Kidney (tissue), 14 donors: ENCODE measurements around the gene CPN2. TPM values are rescaled to one million over a fixed set of nuclear protein-coding genes. Genes with fewer than 3 reads are reported as not detected.

Experiments used
- DNase-seq, 5 donors: peaks; one replicate each; pipeline ENCODE4 v3.0.0-alpha.2; 2013 to 2020
- FAIRE-seq: peaks from 2 replicates; lab custom pipeline; 2012; peaks lifted over from hg19 to GRCh38; lab: Jason Lieb, UNC
- H3K27ac ChIP-seq, 2 donors: one replicate each; pipeline ENCODE4 v1.7.0; 2013; ENCODE audit warnings: low read depth in 2 of 2, low read length in 2 of 2, inconsistent platforms in 1 of 2
- H3K27me3 ChIP-seq: one replicate; pipeline ENCODE4 v1.7.1; 2013; ENCODE audit warnings: low read length, inconsistent platforms; ENCODE audit not compliant: control insufficient read depth, insufficient read depth
- H3K36me3 ChIP-seq, 3 donors: one replicate each; pipeline versions ENCODE4 v1.7.0 to v1.7.1; 2013; ENCODE audit warnings: low read length in 3 of 3, control low read depth in 1 of 3, inconsistent platforms in 1 of 3; ENCODE audit not compliant: insufficient read depth in 3 of 3, control insufficient read depth in 2 of 3
- H3K4me1 ChIP-seq, 3 donors: one replicate each; pipeline versions ENCODE4 v1.7.0 to v1.7.1; 2013; ENCODE audit warnings: low read length in 3 of 3, inconsistent platforms in 1 of 3, low read depth in 1 of 3; ENCODE audit not compliant: control insufficient read depth in 2 of 3, insufficient read depth in 2 of 3
- H3K4me3 ChIP-seq, 3 donors: one replicate each; pipeline versions ENCODE4 v1.7.0 to v1.8.1; 2013; ENCODE audit warnings: low read length in 3 of 3, control low read depth in 1 of 3, inconsistent platforms in 1 of 3
- H3K9ac ChIP-seq, 3 donors: one replicate each; pipeline versions ENCODE4 v1.7.0 to v1.7.1; 2013; ENCODE audit warnings: low read length in 3 of 3, control low read depth in 1 of 3, inconsistent platforms in 1 of 3
- H3K9me3 ChIP-seq, 3 donors: one replicate each; pipeline versions ENCODE4 v1.7.0 to v1.7.1; 2013; ENCODE audit warnings: low read length in 3 of 3, control low read depth in 1 of 3, inconsistent platforms in 1 of 3; ENCODE audit not compliant: control insufficient read depth in 2 of 3, insufficient read depth in 1 of 3
- CTCF ChIP-seq: IDR thresholded peaks from 3 replicates; pipeline ENCODE4 v1.5.1; 2012; ENCODE audit warnings: mild to moderate bottlenecking, moderate library complexity, borderline replicate concordance; ENCODE audit not compliant: insufficient read depth; ENCODE audit errors: extremely low read depth
- intact Hi-C: fragments of 100-400 bp; cut with DNase I; formaldehyde crosslinking; loops from one replicate; pipeline ENCODE4 v1.11.1; 2022
- polyA plus RNA-seq: library from polyadenylated mRNA; stranded (reverse); fragments of 350-450 nt; fragmentation: Illumina TruSeq; extraction: RNeasy Lipid Tissue Mini Kit (QIAGEN cat#74804); gene quantifications from one replicate; pipeline ENCODE4 v1.2.3, GENCODE V29; 2014; ENCODE audit warnings: low read depth, low replicate concordance; ENCODE audit not compliant: insufficient read depth
- total RNA-seq: library from RNA; stranded (reverse); fragmentation: NEBNext Ultra II Directional; extraction: Animal tissue kit (Norgen Biotek cat#: 25700); gene quantifications from one replicate; pipeline ENCODE4 v1.2.1, GENCODE V29; 2021
- donor health status: control.
- donor health status: control.
- donor health status: control.
- donor health status: control.
- donor health status: control.
- donor health status: DM: yes; HTN: yes; CAD: no.
- donor health status: Normal renal cell carcinoma (clear cell type).

Gene CPN2
- total and polyA plus RNA-seq, 2 donors from 2014 or later: 0.72 to 15.8 TPM

- TF ChIP-seq CTCF: no peak
- DNase-seq: peak in 4 of 5 donors; percentile 71 to 81 (median 77)
- intact Hi-C loops: no loop called here
- Histone ChIP-seq H3K4me1 (peaks cover 0 to 12% (median 5%) of the 10 kb centered on the region in 3 donors), H3K27ac (no peak overlapping the region), H3K27me3 (peaks cover 12% of the 10 kb centered on the region), H3K9ac (no peak overlapping the region), H3K4me3 (no peak overlapping the region), H3K9me3 (peaks cover 0 to 16% (median 0%) of the 10 kb centered on the region in 3 donors), H3K36me3 (peaks cover 0 to 2% (median 0%) of the 10 kb centered on the region in 3 donors)
- no peak for FAIRE-seq
Observed at GRCh38 chr3:194328053-194328657, 23.0 kb downstream of the CPN2 start.

DNA sequence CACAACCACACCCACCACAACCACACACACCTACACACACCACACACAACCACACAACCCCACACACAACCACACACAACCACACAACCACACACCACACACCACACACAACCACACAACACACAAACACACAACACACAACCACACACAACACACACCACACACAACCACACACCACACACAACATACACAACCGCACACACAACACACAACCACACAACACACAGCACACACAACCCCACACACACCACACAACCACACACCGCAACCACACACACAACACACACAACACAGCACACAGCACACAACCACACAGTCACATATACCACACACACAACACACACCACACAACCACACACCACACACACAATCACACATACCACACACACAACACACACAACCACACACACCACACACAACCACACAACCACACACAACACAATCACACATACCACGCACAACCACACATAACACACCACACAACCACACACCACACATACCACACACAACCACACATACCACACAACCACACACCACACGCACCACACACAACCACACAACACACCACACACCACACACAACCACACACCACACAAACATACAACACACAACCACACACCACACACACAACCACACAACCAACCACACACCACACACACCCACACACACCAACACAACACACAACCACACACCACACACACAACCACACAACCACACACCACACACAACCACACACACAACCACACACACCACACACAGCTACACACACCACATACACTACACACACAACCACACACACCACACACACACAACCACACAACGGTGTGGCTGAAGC is 23.7 kb downstream of the CPN2 start:
- FAIRE-seq: no peak
- Histone ChIP-seq H3K4me3 (peak overlapping the region in 1 of 3 donors; percentile 37), H3K9ac (no peak overlapping the region), H3K4me1 (peaks cover 0 to 12% (median 5%) of the 10 kb centered on the region in 3 donors), H3K27ac (no peak overlapping the region), H3K9me3 (peaks cover 0 to 16% (median 0%) of the 10 kb centered on the region in 3 donors), H3K36me3 (peaks cover 0 to 2% (median 0%) of the 10 kb centered on the region in 3 donors), H3K27me3 (peaks cover 6% of the 10 kb centered on the region)
- no peak for TF ChIP-seq CTCF
- DNase-seq: peak in 1 of 5 donors; percentile 58
- intact Hi-C loops: no loop called here

DNA sequence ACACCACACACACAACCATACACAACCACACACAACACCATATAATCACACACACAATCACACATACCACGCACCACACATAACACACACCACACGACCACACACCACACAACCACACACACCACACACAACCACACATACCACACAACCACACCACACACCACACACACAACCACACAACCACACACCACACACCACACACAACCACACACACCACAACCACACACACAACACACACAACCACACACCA is 24.2 kb downstream of the CPN2 start:
- Histone ChIP-seq H3K9ac (no peak overlapping the region), H3K27me3 (peaks cover 3% of the 10 kb centered on the region), H3K4me3 (peak overlapping the region in 1 of 3 donors; percentile 40), H3K36me3 (peaks cover 0 to 2% (median 0%) of the 10 kb centered on the region in 3 donors), H3K9me3 (peaks cover 0 to 16% (median 0%) of the 10 kb centered on the region in 3 donors), H3K4me1 (peaks cover 0 to 12% (median 5%) of the 10 kb centered on the region in 3 donors), H3K27ac (no peak overlapping the region)
- intact Hi-C loops: no loop called here
- FAIRE-seq (no peak), DNase-seq (peak in 1 of 5 donors; percentile 57)
- TF ChIP-seq CTCF: no peak
